ENCODE data around the gene RNF208. TPM values are rescaled to one million over a fixed set of nuclear protein-coding genes. Genes with fewer than 3 reads are reported as not detected.

The RNF208 gene
- total and polyA plus RNA-seq, 2 experiments from 2014 or later, result 1.4 to 5.6 TPM

GRCh38 chr9:137188490-137189296, 33.3 kb downstream of the RNF208 start, which contains the start of the genes ANAPC2 and SSNA1:
ANAPC2 (minus strand) TSS chr9:137188560; CDS start chr9:137188532, 28 bp downstream.
SSNA1 (plus strand) TSS chr9:137188676; CDS start chr9:137188727, 51 bp downstream.
- peak; percentile 90 for DNase-seq (ENCODE audit: low spot score)
- Mint-ChIP-seq H3K27me3 (ENCODE audit: insufficient read depth, low read depth, poor library complexity) (peaks cover 13% of the 10 kb centered on the region), H3K4me3 (peak within 1 kb of the TSS; percentile 91), H3K4me1 (peaks cover 9% of the 10 kb centered on the region), H3K9me3 (no peaks in the 10 kb centered on the region), H3K36me3 (ENCODE audit: low read depth) (peaks cover 14% of the 10 kb centered on the region), H3K27ac (peak within 1 kb of the TSS; percentile 95)
- peak; percentile 85 for ATAC-seq
- Histone ChIP-seq H3K36me3 (ENCODE audit: insufficient read depth) (no peaks in the 10 kb centered on the region), H3K27me3 (ENCODE audit: insufficient read depth) (no peaks in the 10 kb centered on the region), H2AFZ (peak within 1 kb of the TSS; percentile 91; the same call in 1 of the 2 replicates), H3K4me1 (ENCODE audit: insufficient read depth) (peaks cover 13% of the 10 kb centered on the region), H3F3A (replicated peaks; ENCODE audit: low read depth) (0 out of 2 replicates have a peak, but pooled peaks cover 4% of the 10 kb centered on the region), H4K20me1 (replicated peaks; ENCODE audit: insufficient read depth) (peaks cover 5% of the 10 kb centered on the region; the same call in 1 of the 2 replicates), H3K4me2 (peak within 1 kb of the TSS; percentile 93), H3K79me2 (replicated peaks; ENCODE audit: insufficient read depth) (peaks cover 25% of the 10 kb centered on the region), H3K27ac (ENCODE audit: low read depth) (peak within 1 kb of the TSS; percentile 81; the same call in 1 of the 2 replicates), H3K4me3 (peak within 1 kb of the TSS; percentile 94), H3K9me2 (ENCODE audit: insufficient read depth) (no peaks in the 10 kb centered on the region)
- TF ChIP-seq CREB1 (CRISPR knock-in tag; IDR thresholded peaks at IDR 0.05; ENCODE audit: low read depth) (peak; percentile 100), NANOG (IDR thresholded peaks at IDR 0.05; ENCODE audit: borderline replicate concordance) (no peak), JUNB (IDR thresholded peaks at IDR 0.05; ENCODE audit: unreplicated experiment) (no peak), ZNF114 (CRISPR knock-in tag; IDR thresholded peaks at IDR 0.05) (no peak), ETS1 (IDR thresholded peaks at IDR 0.05) (peak; percentile 90), EZH2 (IDR thresholded peaks at IDR 0.05; ENCODE audit: low read depth, unreplicated experiment) (no peak), POLR2AphosphoS5 (IDR thresholded peaks at IDR 0.05; ENCODE audit: low read depth) (peak; percentile 94), REST (IDR thresholded peaks at IDR 0.05; ENCODE audit: unreplicated experiment) (peak; percentile 3), EZH2phosphoT487 (IDR thresholded peaks at IDR 0.05; ENCODE audit: unreplicated experiment) (no peak), ZNF331 (CRISPR knock-in tag; IDR thresholded peaks at IDR 0.05; ENCODE audit: low read depth) (no peak)
- TF ChIP-seq, protein P1, sequence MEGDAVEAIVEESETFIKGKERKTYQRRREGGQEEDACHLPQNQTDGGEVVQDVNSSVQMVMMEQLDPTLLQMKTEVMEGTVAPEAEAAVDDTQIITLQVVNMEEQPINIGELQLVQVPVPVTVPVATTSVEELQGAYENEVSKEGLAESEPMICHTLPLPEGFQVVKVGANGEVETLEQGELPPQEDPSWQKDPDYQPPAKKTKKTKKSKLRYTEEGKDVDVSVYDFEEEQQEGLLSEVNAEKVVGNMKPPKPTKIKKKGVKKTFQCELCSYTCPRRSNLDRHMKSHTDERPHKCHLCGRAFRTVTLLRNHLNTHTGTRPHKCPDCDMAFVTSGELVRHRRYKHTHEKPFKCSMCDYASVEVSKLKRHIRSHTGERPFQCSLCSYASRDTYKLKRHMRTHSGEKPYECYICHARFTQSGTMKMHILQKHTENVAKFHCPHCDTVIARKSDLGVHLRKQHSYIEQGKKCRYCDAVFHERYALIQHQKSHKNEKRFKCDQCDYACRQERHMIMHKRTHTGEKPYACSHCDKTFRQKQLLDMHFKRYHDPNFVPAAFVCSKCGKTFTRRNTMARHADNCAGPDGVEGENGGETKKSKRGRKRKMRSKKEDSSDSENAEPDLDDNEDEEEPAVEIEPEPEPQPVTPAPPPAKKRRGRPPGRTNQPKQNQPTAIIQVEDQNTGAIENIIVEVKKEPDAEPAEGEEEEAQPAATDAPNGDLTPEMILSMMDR (conservative IDR thresholded peaks at IDR 0.05; ENCODE audit: low read depth in 2 of 2), result peak in 1 of 2 experiments; percentile 56
- TF ChIP-seq, protein P2, sequence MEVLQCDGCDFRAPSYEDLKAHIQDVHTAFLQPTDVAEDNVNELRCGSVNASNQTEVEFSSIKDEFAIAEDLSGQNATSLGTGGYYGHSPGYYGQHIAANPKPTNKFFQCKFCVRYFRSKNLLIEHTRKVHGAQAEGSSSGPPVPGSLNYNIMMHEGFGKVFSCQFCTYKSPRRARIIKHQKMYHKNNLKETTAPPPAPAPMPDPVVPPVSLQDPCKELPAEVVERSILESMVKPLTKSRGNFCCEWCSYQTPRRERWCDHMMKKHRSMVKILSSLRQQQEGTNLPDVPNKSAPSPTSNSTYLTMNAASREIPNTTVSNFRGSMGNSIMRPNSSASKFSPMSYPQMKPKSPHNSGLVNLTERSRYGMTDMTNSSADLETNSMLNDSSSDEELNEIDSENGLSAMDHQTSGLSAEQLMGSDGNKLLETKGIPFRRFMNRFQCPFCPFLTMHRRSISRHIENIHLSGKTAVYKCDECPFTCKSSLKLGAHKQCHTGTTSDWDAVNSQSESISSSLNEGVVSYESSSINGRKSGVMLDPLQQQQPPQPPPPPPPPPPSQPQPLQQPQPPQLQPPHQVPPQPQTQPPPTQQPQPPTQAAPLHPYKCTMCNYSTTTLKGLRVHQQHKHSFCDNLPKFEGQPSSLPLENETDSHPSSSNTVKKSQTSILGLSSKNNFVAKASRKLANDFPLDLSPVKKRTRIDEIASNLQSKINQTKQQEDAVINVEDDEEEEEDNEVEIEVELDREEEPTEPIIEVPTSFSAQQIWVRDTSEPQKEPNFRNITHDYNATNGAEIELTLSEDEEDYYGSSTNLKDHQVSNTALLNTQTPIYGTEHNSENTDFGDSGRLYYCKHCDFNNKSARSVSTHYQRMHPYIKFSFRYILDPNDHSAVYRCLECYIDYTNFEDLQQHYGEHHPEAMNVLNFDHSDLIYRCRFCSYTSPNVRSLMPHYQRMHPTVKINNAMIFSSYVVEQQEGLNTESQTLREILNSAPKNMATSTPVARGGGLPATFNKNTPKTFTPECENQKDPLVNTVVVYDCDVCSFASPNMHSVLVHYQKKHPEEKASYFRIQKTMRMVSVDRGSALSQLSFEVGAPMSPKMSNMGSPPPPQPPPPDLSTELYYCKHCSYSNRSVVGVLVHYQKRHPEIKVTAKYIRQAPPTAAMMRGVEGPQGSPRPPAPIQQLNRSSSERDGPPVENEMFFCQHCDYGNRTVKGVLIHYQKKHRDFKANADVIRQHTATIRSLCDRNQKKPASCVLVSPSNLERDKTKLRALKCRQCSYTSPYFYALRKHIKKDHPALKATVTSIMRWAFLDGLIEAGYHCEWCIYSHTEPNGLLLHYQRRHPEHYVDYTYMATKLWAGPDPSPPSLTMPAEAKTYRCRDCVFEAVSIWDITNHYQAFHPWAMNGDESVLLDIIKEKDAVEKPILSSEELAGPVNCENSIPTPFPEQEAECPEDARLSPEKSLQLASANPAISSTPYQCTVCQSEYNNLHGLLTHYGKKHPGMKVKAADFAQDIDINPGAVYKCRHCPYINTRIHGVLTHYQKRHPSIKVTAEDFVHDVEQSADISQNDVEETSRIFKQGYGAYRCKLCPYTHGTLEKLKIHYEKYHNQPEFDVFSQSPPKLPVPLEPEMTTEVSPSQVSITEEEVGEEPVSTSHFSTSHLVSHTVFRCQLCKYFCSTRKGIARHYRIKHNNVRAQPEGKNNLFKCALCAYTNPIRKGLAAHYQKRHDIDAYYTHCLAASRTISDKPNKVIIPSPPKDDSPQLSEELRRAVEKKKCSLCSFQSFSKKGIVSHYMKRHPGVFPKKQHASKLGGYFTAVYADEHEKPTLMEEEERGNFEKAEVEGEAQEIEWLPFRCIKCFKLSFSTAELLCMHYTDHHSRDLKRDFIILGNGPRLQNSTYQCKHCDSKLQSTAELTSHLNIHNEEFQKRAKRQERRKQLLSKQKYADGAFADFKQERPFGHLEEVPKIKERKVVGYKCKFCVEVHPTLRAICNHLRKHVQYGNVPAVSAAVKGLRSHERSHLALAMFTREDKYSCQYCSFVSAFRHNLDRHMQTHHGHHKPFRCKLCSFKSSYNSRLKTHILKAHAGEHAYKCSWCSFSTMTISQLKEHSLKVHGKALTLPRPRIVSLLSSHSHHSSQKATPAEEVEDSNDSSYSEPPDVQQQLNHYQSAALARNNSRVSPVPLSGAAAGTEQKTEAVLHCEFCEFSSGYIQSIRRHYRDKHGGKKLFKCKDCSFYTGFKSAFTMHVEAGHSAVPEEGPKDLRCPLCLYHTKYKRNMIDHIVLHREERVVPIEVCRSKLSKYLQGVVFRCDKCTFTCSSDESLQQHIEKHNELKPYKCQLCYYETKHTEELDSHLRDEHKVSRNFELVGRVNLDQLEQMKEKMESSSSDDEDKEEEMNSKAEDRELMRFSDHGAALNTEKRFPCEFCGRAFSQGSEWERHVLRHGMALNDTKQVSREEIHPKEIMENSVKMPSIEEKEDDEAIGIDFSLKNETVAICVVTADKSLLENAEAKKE (CRISPR knock-in tag; IDR thresholded peaks at IDR 0.05), result no peak

Measured in GM23338 (cell line).